Measurements from ENCODE around the gene LINC01488. TPM values are rescaled to one million over a fixed set of nuclear protein-coding genes. Genes with fewer than 3 reads are reported as not detected.

Gene LINC01488
- total and polyA plus RNA-seq, 9 of the 15 experiments (the other 6 are each of a cell fraction or from before 2014, with no cell fraction given) = not detected

DNA sequence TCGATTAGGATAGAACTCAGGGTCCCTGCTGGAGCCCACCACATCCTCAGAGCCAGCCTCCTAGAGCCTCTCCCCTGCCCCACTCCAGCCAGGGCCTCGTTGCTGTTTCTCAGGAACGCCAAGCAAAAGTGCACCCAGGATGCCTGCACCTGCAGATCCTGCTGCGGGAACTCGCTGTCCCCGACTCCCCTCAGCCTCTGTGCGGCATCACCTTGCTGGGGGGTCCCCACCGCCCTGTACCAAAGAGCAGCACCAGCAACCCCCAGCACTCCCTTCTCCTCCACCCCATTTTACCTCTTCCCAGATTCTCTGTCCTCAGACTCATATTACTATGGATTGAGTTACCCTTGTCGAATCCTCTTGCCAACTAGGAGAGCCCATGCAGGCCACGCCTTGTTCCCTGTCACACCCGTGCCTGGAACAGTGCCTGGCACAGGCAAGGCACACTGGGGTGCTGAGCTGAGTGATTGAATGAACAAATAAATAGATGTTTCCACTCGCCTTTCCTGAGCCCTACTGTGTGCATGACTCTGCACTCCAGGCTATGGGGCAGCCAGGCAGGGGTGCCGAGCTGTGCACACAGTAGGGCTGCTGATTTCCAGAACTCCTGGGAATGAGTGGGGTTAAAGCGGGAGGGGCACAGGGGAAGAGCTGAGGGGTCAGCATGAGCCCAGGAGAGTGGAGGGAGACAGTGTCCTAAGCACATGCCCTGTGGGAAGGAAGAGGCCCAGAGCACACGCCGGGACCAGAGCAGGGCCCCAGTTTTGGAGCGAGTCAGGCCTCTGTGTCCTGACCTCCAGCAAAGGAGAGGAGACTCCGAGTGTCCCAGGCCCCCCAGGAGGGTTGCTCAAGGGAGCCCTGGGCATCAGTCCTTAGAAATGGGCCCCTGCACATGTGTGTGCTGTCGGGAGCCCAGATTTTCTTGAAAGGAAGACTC, 44.3 kb downstream of the LINC01488 start:
- Histone ChIP-seq H3K4me1 (replicated peaks in 1 of 2; ENCODE audit: control insufficient read depth in 2 of 2, insufficient read depth in 2 of 2, low read length in 2 of 2) (peaks cover 0 to 22% of the 10 kb centered on the region in 2 experiments; a peak in 4 of 5 replicates), H3K4me2 (ENCODE audit: insufficient read depth, low read length) (no peak overlapping the region), H3K36me3 (ENCODE audit: control insufficient read depth, insufficient read depth, low read length) (no peaks in the 10 kb centered on the region), H3K9me3 (replicated peaks; ENCODE audit: control insufficient read depth, insufficient read depth, low read depth, low read length) (no peaks in the 10 kb centered on the region), H3K79me2 (ENCODE audit: control insufficient read depth, insufficient read depth, low read length) (no peaks in the 10 kb centered on the region), H3K4me3 (no peak overlapping the region), H3K9ac (ENCODE audit: insufficient read depth in 1 of 2, low read depth in 2 of 2, low read length in 2 of 2) (no peak overlapping the region; a peak in 1 of 4 replicates), H4K20me1 (replicated peaks; ENCODE audit: control insufficient read depth, insufficient read depth, low read length) (no peaks in the 10 kb centered on the region), H3K27me3 (ENCODE audit: control insufficient read depth in 2 of 2, insufficient read depth in 2 of 2, low read length in 2 of 2) (peaks cover 10 to 71% of the 10 kb centered on the region in 2 experiments), H2AFZ (ENCODE audit: low read depth, low read length) (no peak overlapping the region), H3K27ac (ENCODE audit: extremely low read depth, low read depth, low read length) (no peak overlapping the region), H3K9me1 (ENCODE audit: control insufficient read depth, insufficient read depth, low read length) (no peaks in the 10 kb centered on the region)
- intact Hi-C loops (cut with micrococcal nuclease) (no loop called here), in situ Hi-C loops (cut with MboI) (no loop called here)
- FAIRE-seq = no peak
- no TSS peak for BruUV-seq (replicated peaks)
- ChIA-PET POLR2A (no interaction called here), CTCF (ENCODE audit: low intra/inter-chr PET ratio) (no interaction called here)
- TF ChIP-seq ZKSCAN1 (IDR thresholded peaks at IDR 0.05; ENCODE audit: low read depth, low read length) (peak; percentile 95), ZNF830 (CRISPR knock-in tag; IDR thresholded peaks at IDR 0.05) (no peak)
- WGBS (ENCODE audit: insufficient coverage, low coverage, missing lambda C conversion rate) = 13% methylated on average over 16 of the region's 19 CpGs
- no peak for ATAC-seq
- DNase-seq (ENCODE audit: extremely low read depth in 1 of 4, low spot score in 3 of 4) = no peak

GRCh38 chr11:69526453-69526810, 45.0 kb downstream of the LINC01488 start:
- H3K4me3 ChIP-seq = no peak overlapping the region
- in situ Hi-C loops (cut with MboI) (no loop called here), intact Hi-C loops (cut with micrococcal nuclease) (no loop called here)
- DNase-seq (ENCODE audit: extremely low read depth in 1 of 4, low spot score in 3 of 4) (no peak), FAIRE-seq (no peak), ATAC-seq (no peak)
- no peaks in the 10 kb centered on the region for H3K79me2 ChIP-seq (ENCODE audit: control insufficient read depth, insufficient read depth, low read length)
- POLR2A ChIA-PET = no interaction called here
- no TSS peak for BruUV-seq (replicated peaks)
- no peaks in the 10 kb centered on the region for H4K20me1 ChIP-seq (replicated peaks; ENCODE audit: control insufficient read depth, insufficient read depth, low read length)
- no peaks in the 10 kb centered on the region for H3K9me3 ChIP-seq (replicated peaks; ENCODE audit: control insufficient read depth, insufficient read depth, low read depth, low read length)
- peaks cover 0 to 23% of the 10 kb centered on the region in 2 experiments; a peak in 4 of 5 replicates for H3K4me1 ChIP-seq (replicated peaks in 1 of 2; ENCODE audit: control insufficient read depth in 2 of 2, insufficient read depth in 2 of 2, low read length in 2 of 2)
- CTCF ChIA-PET (ENCODE audit: low intra/inter-chr PET ratio) = no interaction called here
- no peaks in the 10 kb centered on the region for H3K36me3 ChIP-seq (ENCODE audit: control insufficient read depth, insufficient read depth, low read length)
- H2AFZ ChIP-seq (ENCODE audit: low read depth, low read length) = no peak overlapping the region
- H3K27ac ChIP-seq (ENCODE audit: extremely low read depth, low read depth, low read length) = no peak overlapping the region
- H3K9ac ChIP-seq (ENCODE audit: insufficient read depth in 1 of 2, low read depth in 2 of 2, low read length in 2 of 2) = no peak overlapping the region
- peaks cover 12 to 71% of the 10 kb centered on the region in 2 experiments for H3K27me3 ChIP-seq (ENCODE audit: control insufficient read depth in 2 of 2, insufficient read depth in 2 of 2, low read length in 2 of 2)
- WGBS (ENCODE audit: insufficient coverage, low coverage, missing lambda C conversion rate) = 18% methylated on average over 12 of the region's 12 CpGs
- H3K9me1 ChIP-seq (ENCODE audit: control insufficient read depth, insufficient read depth, low read length) = no peaks in the 10 kb centered on the region
- no peak overlapping the region for H3K4me2 ChIP-seq (ENCODE audit: insufficient read depth, low read length)
- TF ChIP-seq ZNF583 (CRISPR knock-in tag; IDR thresholded peaks at IDR 0.05) = no peak
- TF ChIP-seq XRCC5 (IDR thresholded peaks at IDR 0.05; ENCODE audit: low read depth, low read length) = no peak
- TF ChIP-seq ZNF217 (CRISPR knock-in tag; IDR thresholded peaks at IDR 0.05) = no peak
- TF ChIP-seq ID3 (CRISPR knock-in tag; IDR thresholded peaks at IDR 0.05) = no peak
- TF ChIP-seq ID3 (tag; IDR thresholded peaks at IDR 0.05) = no peak

Data from K562 (cell line).